ENCODE results near the gene ITPKA.

GRCh38 chr15:41535544-41535943 is 41.9 kb downstream of the ITPKA start:
- TF ChIP-seq POLR2AphosphoS5 (IDR thresholded peaks at IDR 0.05; ENCODE audit: low read depth, low read length) = no peak
- TF ChIP-seq TAF1 (IDR thresholded peaks at IDR 0.05; ENCODE audit: borderline replicate concordance, low read depth, low read length) = no peak

Data from GM12892 (cell line).